T47D (cell line): ENCODE data around the gene ZNHIT2.
A peak's percentile ranks its signal among the peaks of the same experiment; 100 is the strongest.

Source experiments
- DNase-seq, 2 experiments: peaks; one replicate each; pipeline versions ENCODE4 v3.0.0 to v3.0.0-alpha.2; 2011 to 2012; ENCODE audit warnings: low read depth in 1 of 2, low spot score in 1 of 2
- JUND ChIP-seq: IDR thresholded peaks from 2 replicates; pipeline ENCODE4 v1.6.1; 2012; ENCODE audit warnings: low read depth
- in situ Hi-C: cut with HindIII; loops from 2 replicates; pipeline ENCODE4 v1.10.0; 2016; ENCODE audit warnings: low sequenced_read_pairs, low pct_unique_long_range_greater_than_20kb

Gene ZNHIT2

DNA sequence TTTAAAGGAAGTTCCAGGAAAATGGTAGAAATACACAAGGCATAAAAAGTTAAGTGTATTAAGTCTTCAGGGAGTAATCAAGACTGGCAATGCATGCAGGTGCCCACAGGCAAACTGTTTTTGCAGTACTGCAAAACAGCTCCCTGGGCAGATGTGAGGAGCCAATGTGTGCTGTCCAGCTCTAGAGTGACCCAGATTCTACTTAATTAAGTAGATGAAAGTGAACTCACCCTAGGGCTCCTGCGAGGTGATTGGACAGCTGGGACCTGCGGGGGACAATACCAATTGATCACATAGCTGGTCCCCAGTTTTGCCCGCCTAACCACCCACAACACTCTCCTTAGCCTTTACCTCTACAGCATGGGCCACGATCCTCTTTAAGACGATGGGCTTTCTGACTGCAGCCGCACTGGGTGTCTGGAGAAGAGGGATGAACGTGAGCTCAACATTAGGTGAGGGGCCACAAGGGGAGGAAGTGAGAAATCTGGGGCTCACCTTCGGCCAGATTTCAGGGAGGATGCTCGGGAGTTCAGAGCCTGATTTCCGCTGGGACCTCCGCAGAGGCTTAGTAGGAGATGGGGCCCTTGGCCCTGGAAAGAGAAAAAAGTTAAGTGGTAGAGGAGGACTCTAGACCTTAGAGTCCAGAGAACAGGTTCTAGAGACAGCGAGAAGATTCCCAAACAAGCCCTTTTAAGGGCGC is 34.2 kb downstream of the ZNHIT2 start:
- in situ Hi-C loops: no loop called here
- DNase-seq: no peak
- no peak for TF ChIP-seq JUND

DNA sequence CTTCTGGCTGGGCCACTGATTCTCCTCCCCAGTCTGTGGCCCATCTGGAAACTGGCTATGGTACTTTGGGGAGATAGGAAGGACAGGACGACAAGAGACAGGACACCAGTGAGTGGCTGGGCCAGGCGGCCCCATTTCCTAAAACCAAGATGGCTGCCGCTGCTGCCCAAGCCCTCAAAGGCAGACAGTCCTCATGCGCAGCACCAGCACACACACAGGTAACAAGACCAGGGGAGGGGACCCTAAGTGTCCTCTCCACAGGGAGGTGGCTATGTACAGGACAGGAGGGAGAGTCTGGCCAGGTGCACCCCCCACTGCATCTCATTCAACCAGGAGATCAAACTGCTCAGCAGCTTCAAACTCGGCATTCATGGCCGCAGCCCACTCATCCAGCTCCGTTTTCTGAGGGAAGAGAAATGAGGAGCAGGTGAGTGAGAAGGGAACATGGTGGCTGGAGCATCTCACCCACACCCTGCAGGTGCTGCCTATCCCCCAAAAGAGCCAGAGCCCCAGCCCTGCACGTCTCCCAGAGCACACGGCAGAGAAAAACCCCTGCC is 38.6 kb downstream of the ZNHIT2 start:
- in situ Hi-C loops: no loop called here
- DNase-seq: no peak
- no peak for TF ChIP-seq JUND

DNA sequence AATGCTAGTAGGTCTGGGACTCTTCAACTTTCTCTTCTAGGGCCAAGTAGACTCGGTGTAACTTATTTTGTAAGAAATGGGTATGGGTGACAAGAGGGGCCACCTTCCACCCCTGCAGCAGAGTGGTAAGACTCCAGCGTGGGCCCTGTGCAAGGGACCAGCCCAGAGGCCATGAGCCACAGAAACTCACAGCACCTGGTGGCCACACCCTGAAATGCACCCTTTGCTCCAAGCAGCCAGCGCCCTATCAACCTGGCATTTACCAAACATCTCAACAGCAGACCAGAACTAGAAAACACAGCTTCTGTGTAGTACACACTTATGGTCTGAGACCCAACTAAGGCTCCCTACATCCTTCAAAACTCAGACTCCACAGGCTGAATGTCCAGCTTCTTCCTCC is 39.4 kb downstream of the ZNHIT2 start:
- no peak for TF ChIP-seq JUND
- in situ Hi-C loops: no loop called here
- DNase-seq: peak; percentile 52 to 71

DNA sequence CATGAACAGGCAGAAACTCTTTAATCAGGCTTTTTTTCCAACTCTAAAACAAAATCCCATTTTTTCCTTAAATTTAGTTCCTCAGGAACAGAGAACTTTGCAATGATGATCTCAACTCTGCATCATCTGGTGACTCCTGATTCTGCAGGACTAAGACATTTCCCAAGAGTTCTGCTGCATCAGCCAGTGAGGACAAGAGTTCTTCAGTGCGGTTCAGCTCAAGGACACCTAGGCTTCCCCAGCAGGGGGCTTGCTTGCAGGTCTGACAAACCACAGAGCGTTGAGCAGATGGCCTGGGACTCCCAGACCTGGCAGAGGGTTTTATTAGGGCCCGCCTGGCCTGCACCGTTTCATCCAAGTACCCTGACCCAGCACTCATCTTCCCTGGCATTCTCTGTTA is 40.0 kb downstream of the ZNHIT2 start:
- in situ Hi-C loops: no loop called here
- no peak for DNase-seq
- no peak for TF ChIP-seq JUND

DNA sequence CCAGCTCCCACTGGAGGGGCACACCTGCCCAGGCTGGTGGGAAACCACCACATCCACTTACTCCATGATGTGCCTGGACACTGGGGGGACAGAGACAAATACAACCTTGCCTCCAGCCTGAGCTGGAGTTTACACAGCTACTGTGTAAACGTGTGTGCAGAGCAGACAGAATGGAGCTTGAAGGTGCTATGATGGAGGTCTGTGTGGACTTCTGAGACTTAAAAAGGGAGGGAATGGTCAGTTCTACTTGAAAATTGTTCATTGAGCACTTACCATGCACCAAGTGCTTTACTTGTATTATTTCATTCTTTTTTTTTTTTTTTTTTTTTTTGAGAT is 44.9 kb downstream of the ZNHIT2 start:
- in situ Hi-C loops: no loop called here
- no peak for TF ChIP-seq JUND
- DNase-seq: no peak

DNA sequence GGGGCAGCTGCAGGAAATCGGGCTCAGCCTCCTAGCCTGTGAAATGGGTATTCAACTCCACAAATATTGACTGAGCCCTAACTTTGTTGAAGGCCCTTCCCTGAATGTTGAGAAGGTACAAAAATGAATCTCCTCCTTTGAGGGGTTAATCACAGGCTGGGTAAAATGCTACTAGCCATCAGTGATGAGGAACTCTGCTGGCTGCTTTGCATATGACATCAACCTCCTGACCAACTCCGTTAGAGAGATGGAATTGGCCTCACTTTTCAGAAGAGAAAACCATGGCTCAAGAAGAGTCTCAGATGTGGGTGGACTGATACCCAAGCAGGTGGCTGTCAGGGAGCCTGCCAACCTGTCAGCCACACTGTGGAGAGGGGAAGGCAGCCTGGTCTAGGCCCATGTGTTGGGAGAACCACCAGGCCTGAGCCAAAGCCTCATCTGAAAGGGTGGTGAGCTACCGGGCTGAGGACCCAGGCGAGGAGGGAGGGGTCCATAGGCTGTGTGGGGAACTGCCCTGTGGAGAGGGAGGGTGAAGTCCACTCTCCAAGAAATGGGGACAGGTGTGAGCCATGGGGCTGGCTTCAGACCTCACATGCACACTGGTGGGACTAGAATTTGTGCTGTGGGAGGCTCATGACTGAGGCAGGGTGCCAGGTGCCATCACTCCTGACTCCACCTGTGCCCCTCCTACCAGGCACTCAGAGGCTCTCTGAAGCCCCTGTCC is 45.4 kb downstream of the ZNHIT2 start:
- in situ Hi-C loops: no loop called here
- TF ChIP-seq JUND: no peak
- no peak for DNase-seq

DNA sequence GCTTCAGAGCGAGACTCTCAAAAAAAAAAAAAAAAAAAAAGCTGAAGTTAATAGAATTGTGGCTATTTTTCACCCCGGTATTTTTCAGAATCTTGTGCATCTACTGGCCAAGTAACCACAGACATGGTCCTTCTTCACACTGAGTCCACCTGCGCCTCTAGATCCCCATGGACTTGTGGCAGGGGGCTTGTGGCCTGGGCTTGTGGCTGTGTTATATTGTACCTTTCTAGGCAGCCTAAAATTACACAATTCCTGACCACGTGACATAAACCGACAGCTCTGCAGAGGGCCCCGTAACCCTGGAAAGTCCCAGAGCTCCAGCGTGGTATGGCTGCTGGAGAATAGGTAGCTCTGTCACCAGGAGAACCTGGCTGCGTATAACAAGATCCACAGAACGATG is 48.3 kb downstream of the ZNHIT2 start:
- DNase-seq: no peak
- TF ChIP-seq JUND: no peak
- in situ Hi-C loops: no loop called here

DNA sequence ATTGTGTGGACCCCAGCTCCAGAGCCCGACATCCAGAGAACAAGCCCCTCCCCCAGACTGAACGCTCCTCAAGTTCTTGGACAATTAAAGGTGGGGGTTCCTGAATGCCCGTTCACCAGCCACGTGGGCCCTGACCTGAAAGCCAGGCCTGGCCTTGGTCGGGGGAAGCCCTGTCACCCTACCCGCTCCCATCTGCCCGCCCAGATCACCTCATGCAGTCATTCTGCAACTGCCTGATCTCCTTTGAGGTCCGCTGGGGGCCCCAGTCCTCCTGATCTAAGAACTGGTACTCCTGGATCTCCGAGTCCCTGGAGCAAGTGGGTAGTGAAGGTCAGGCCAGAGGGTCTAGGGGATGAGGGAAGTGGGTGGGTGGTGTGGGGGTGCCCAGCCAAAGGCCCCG is 50.1 kb downstream of the ZNHIT2 start:
- no peak for DNase-seq
- no peak for TF ChIP-seq JUND
- in situ Hi-C loops: no loop called here

DNA sequence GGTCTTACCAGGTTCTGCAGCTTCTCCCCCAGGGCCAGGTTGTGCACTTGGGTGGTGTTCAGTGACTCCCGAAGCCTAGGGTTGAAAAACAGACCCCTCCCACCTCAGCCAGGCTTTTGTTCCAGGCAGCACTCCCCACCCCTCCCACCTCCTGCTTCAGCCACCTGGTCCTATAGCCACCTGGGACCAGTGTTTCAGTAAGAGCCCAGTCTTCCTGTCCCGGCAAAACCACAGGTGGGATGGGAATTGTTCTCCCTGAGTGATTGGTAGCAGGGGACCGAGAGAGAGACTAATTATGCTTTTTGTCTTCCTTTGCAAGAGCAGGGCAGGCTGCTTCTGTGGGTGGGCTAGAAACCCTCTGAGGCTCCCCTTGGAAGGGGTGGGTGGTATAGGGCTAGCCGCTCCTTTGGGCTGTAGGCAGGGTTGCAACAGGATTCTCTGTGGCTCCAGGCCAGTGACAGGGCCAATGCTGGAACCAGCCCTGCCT is 50.7 kb downstream of the ZNHIT2 start:
- in situ Hi-C loops: no loop called here
- no peak for DNase-seq

More for the DNA sequence above, 50.7 kb downstream of the ZNHIT2 start:
- TF ChIP-seq JUND: no peak
